Gastrocnemius medialis (tissue), 4 donors: ENCODE measurements around the gene PGLYRP3.

Source experiments
- CTCF ChIP-seq, 5 experiments: fragments of 450-650 bp in 3 of 5; fragments of 200-600 bp in 2 of 5; sonication (generic) in 2 of 5; IDR thresholded peaks in 4 of 5; conservative IDR thresholded peaks in 1 of 5; 1 replicate in 4 of 5; 2 replicates in 1 of 5; pipeline ENCODE4 v1.5.1; 2016 to 2019; ENCODE audit warnings: antibody characterized with exemption in 5 of 5, mild to moderate bottlenecking in 3 of 5, moderate library complexity in 3 of 5
- POLR2A ChIP-seq, 2 donors: fragments of 450-650 bp; IDR thresholded peaks; one replicate each; pipeline ENCODE4 v1.6.1; 2017; ENCODE audit warnings: antibody characterized with exemption in 2 of 2, mild to moderate bottlenecking in 2 of 2, moderate library complexity in 2 of 2

- no peak for TF ChIP-seq CTCF (IDR thresholded peaks at IDR 0.05 in 4 of 5, conservative IDR thresholded peaks at IDR 0.05 in 1 of 5)
- no peak for TF ChIP-seq POLR2A (IDR thresholded peaks at IDR 0.05)
These were observed 19.8 kb downstream of the PGLYRP3 start for GRCh38 chr1:153292740-153293479.
